HEK293 (cell line): ENCODE results near the gene PRKAR2B.

Source experiments
- CTCF ChIA-PET: fragments of 350-600 bp; formaldehyde crosslinking; extraction: SDS; loops from one replicate; lab custom pipeline; 2021; ENCODE audit warnings: antibody characterized with exemption; lab: Yijun Ruan, JAX
- POLR2A ChIA-PET: fragments of 300-600 bp; formaldehyde crosslinking; extraction: SDS; loops from one replicate; lab custom pipeline; 2020; ENCODE audit warnings: antibody characterized with exemption, inconsistent platforms; lab: Yijun Ruan, JAX
- H3K27ac ChIP-seq: fragments of 200-500 bp; sonication (Bioruptor generic); 2 replicates; pipeline ENCODE4 v1.5.1; 2014; ENCODE audit warnings: low read depth, low read length, control low read depth, inconsistent platforms; ENCODE audit errors: extremely low read depth
- H3K36me3 ChIP-seq, 2 experiments: fragments of 200-500 bp in 1 of 2; sonication (Bioruptor generic) in 1 of 2; 1 replicate in 1 of 2; 2 replicates in 1 of 2; pipeline ENCODE4 v1.5.1; 2014 to 2017; ENCODE audit warnings: inconsistent platforms in 2 of 2, low read length in 2 of 2; ENCODE audit not compliant: control insufficient read depth in 2 of 2, insufficient read depth in 1 of 2
- H3K4me1 ChIP-seq: fragments of 200-500 bp; sonication (Bioruptor generic); 2 replicates; pipeline ENCODE4 v1.5.1; 2014; ENCODE audit warnings: mild to moderate bottlenecking, low read length, inconsistent platforms; ENCODE audit not compliant: control insufficient read depth, insufficient read depth
- H3K4me3 ChIP-seq: 2 replicates; pipeline ENCODE4 v1.5.1; 2011; ENCODE audit warnings: low read depth, mild to moderate bottlenecking, control low read depth, low read length, moderate library complexity
- H3K9me3 ChIP-seq: fragments of 200-500 bp; sonication (Bioruptor generic); 2 replicates; pipeline ENCODE4 v1.5.1; 2014; ENCODE audit warnings: low read depth, low read length, inconsistent platforms; ENCODE audit not compliant: control insufficient read depth, insufficient read depth
- EGR2 ChIP-seq: fragments of 450-650 bp; formaldehyde crosslinking; IDR thresholded peaks from 2 replicates; pipeline ENCODE4 v1.5.1; 2016; ENCODE audit warnings: low read depth, missing biosample characterization, missing genetic modification characterization
- GFI1B ChIP-seq: fragments of 450-650 bp; formaldehyde crosslinking; IDR thresholded peaks from 2 replicates; pipeline ENCODE4 v1.5.1; 2016; ENCODE audit warnings: missing biosample characterization, missing genetic modification characterization
- KLF10 ChIP-seq: fragments of 450-650 bp; IDR thresholded peaks from 2 replicates; pipeline ENCODE4 v1.5.1; 2018; ENCODE audit warnings: missing biosample characterization, mild to moderate bottlenecking, missing genetic modification characterization
- OVOL3 ChIP-seq: fragments of 450-650 bp; formaldehyde crosslinking; IDR thresholded peaks from 2 replicates; pipeline ENCODE4 v1.5.1; 2016; ENCODE audit warnings: missing biosample characterization, missing genetic modification characterization
- SALL2 ChIP-seq: fragments of 450-650 bp; formaldehyde crosslinking; IDR thresholded peaks from 2 replicates; pipeline ENCODE4 v1.5.0; 2017; ENCODE audit warnings: missing biosample characterization, mild to moderate bottlenecking, missing genetic modification characterization, borderline replicate concordance
- SCRT1 ChIP-seq: fragments of 450-650 bp; formaldehyde crosslinking; IDR thresholded peaks from 2 replicates; pipeline ENCODE4 v1.5.1; 2016; ENCODE audit warnings: missing biosample characterization, missing genetic modification characterization, borderline replicate concordance
- SCRT2 ChIP-seq: fragments of 450-650 bp; formaldehyde crosslinking; IDR thresholded peaks from 2 replicates; pipeline ENCODE4 v1.5.1; 2016; ENCODE audit warnings: missing biosample characterization, missing genetic modification characterization
- SP7 ChIP-seq: fragments of 450-650 bp; formaldehyde crosslinking; IDR thresholded peaks from 2 replicates; pipeline ENCODE4 v1.5.1; 2016; ENCODE audit warnings: missing biosample characterization, missing genetic modification characterization
- YY1 ChIP-seq: fragments of 450-650 bp; formaldehyde crosslinking; IDR thresholded peaks from 2 replicates; pipeline ENCODE4 v1.5.1; 2018; ENCODE audit warnings: missing biosample characterization, missing genetic modification characterization
- ZBTB21 ChIP-seq: fragments of 450-650 bp; formaldehyde crosslinking; IDR thresholded peaks from 2 replicates; pipeline ENCODE4 v1.5.1; 2017; ENCODE audit warnings: missing biosample characterization, missing genetic modification characterization
- ZBTB26 ChIP-seq: fragments of 450-650 bp; formaldehyde crosslinking; optimal IDR thresholded peaks from 2 replicates; pipeline ENCODE3; 2016; ENCODE audit warnings: missing biosample characterization, mild to moderate bottlenecking, missing genetic modification characterization
- ZNF138 ChIP-seq: fragments of 450-650 bp; formaldehyde crosslinking; IDR thresholded peaks from 2 replicates; pipeline ENCODE4 v1.5.1; 2016; ENCODE audit warnings: missing biosample characterization, missing genetic modification characterization, borderline replicate concordance
- ZNF280D ChIP-seq: fragments of 450-650 bp; formaldehyde crosslinking; IDR thresholded peaks from 2 replicates; pipeline ENCODE4 v1.5.1; 2016; ENCODE audit warnings: missing biosample characterization, missing genetic modification characterization
- ZNF426 ChIP-seq: fragments of 450-650 bp; formaldehyde crosslinking; IDR thresholded peaks from 2 replicates; pipeline ENCODE4 v1.5.1; 2017; ENCODE audit warnings: missing biosample characterization, missing genetic modification characterization, mild to moderate bottlenecking, inconsistent platforms, moderate library complexity
- ZNF473 ChIP-seq: fragments of 450-650 bp; formaldehyde crosslinking; IDR thresholded peaks from 2 replicates; pipeline ENCODE4 v1.5.1; 2017; ENCODE audit warnings: missing biosample characterization, missing genetic modification characterization
- ZNF654 ChIP-seq: fragments of 450-650 bp; formaldehyde crosslinking; IDR thresholded peaks from 2 replicates; pipeline ENCODE4 v1.5.1; 2016; ENCODE audit warnings: low read depth, missing biosample characterization, missing genetic modification characterization
- ZNF677 ChIP-seq: fragments of 450-650 bp; IDR thresholded peaks from 2 replicates; pipeline ENCODE4 v1.5.0; 2018; ENCODE audit warnings: missing biosample characterization, mild to moderate bottlenecking, missing genetic modification characterization, moderate library complexity
- TF ChIP-seq, protein P1 (sequence below): fragments of 450-650 bp; formaldehyde crosslinking; IDR thresholded peaks from 2 replicates; pipeline ENCODE4 v1.5.1; 2017; ENCODE audit warnings: missing biosample characterization, missing genetic modification characterization
- TF ChIP-seq, protein P2 (sequence below): fragments of 450-650 bp; formaldehyde crosslinking; IDR thresholded peaks from 2 replicates; pipeline ENCODE4 v1.5.1; 2016; ENCODE audit warnings: missing biosample characterization, missing genetic modification characterization

Gene PRKAR2B

DNA sequence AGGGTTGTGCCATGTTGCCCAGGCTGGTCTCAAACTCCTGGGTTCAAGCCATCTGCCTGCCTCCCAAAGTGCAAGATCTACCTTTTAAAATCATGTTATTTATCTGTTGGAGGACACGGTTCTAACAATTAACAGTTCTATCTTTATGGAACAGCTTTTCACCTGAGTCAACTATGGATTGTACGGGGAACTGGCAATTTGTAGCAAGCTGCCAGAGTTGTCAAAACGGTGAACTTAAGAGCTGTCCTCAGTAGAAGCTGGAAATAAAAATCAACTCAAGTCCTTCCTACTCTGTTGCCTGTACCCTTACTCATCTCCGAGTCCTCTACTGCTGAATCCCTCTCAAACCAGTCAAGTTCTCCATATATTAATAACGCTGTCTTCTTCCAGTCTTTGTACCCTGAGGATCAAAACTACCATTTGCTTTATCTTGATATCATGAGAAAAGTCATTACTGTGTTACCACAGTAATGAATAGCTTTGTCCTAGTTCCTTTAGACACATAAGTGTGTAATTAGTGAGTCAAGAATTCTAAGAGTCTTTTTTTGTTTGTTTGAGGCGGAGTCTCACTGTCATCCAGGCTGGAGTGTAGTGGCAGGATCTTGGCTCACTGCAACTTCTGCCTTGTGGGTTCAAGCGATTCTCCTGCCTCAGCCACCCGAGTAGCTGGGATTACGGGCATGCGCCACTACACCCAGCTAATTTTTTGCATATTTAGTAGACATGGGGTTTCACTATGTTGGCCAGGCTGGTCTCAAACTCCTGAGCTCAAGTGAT is 152.5 kb downstream of the PRKAR2B start:
- Histone ChIP-seq H3K36me3 (peaks cover 0 to 30% of the 10 kb centered on the region in 2 experiments; a peak in 2 of 3 replicates), H3K4me1 (no peaks in the 10 kb centered on the region), H3K4me3 (no peak overlapping the region), H3K27ac (no peak overlapping the region), H3K9me3 (no peaks in the 10 kb centered on the region)
- TF ChIP-seq ZNF280D (tag by site-specific recombination) (no peak), SP7 (tag by site-specific recombination) (peak; percentile 61)
- ChIA-PET CTCF (no interaction called here), POLR2A (no interaction called here)

- ChIA-PET CTCF (interaction anchor here (0.6 to 1.3 kb wide), 2 partner anchors 10 to 339 kb away, joined by 3 to 8 read pairs; no protein-coding TSS in a partner anchor), POLR2A (no interaction called here)
- peaks cover 0 to 29% of the 10 kb centered on the region in 2 experiments; a peak in 2 of 3 replicates for H3K36me3 ChIP-seq
Observed at GRCh38 chr7:107201795-107202450, 157.4 kb downstream of the PRKAR2B start.

DNA sequence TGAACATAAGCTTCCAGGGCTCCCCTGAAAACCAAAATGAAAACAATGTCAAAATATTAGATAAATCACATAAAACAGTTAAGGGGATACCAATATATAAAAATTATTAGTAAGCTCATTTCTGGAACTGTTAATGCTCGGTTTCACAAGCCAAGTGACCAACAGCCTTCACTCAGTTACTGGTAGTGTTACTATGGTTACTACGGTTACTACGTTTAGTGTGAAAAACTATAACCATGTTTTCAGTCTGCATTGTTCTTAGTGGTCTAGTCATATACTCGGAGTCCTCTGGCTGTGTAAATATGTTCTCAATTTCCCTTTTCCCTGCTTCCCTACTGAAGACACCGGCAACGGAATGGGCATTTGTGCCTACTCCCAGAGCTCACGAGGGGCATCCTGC is 159.1 kb downstream of the PRKAR2B start:
- ChIA-PET POLR2A (no interaction called here), CTCF (interaction anchor here (0.6 to 1.3 kb wide), 2 partner anchors 298 to 440 kb away, joined by 3 to 5 read pairs; no protein-coding TSS in a partner anchor)
- H3K27ac ChIP-seq, result no peak overlapping the region
- H3K36me3 ChIP-seq, result peaks cover 0 to 33% of the 10 kb centered on the region in 2 experiments; a peak in 1 of 3 replicates
- H3K4me3 ChIP-seq, result no peak overlapping the region
- H3K4me1 ChIP-seq, result no peaks in the 10 kb centered on the region
- H3K9me3 ChIP-seq, result no peaks in the 10 kb centered on the region
- TF ChIP-seq ZNF473 (tag by site-specific recombination), result no peak
- TF ChIP-seq SALL2 (tag by site-specific recombination), result no peak
- TF ChIP-seq ZBTB26 (tag by site-specific recombination), result no peak
- TF ChIP-seq GFI1B (tag by site-specific recombination), result no peak
- TF ChIP-seq ZNF654, result no peak
- no peak for TF ChIP-seq OVOL3 (tag by site-specific recombination)
- TF ChIP-seq ZBTB21 (tag by site-specific recombination), result no peak
- no peak for TF ChIP-seq SCRT2
- TF ChIP-seq, protein P1, sequence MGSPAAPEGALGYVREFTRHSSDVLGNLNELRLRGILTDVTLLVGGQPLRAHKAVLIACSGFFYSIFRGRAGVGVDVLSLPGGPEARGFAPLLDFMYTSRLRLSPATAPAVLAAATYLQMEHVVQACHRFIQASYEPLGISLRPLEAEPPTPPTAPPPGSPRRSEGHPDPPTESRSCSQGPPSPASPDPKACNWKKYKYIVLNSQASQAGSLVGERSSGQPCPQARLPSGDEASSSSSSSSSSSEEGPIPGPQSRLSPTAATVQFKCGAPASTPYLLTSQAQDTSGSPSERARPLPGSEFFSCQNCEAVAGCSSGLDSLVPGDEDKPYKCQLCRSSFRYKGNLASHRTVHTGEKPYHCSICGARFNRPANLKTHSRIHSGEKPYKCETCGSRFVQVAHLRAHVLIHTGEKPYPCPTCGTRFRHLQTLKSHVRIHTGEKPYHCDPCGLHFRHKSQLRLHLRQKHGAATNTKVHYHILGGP (tag by site-specific recombination), result no peak
- no peak for TF ChIP-seq ZNF677
- no peak for TF ChIP-seq KLF10 (tag by site-specific recombination)
- TF ChIP-seq ZNF138, result no peak
- no peak for TF ChIP-seq ZNF426 (tag by site-specific recombination)
- no peak for TF ChIP-seq EGR2 (tag by site-specific recombination)

More at GRCh38 chr7:107201795-107202450, 157.4 kb downstream of the PRKAR2B start:
- TF ChIP-seq SCRT1 (tag by site-specific recombination), result no peak
- TF ChIP-seq, protein P2, sequence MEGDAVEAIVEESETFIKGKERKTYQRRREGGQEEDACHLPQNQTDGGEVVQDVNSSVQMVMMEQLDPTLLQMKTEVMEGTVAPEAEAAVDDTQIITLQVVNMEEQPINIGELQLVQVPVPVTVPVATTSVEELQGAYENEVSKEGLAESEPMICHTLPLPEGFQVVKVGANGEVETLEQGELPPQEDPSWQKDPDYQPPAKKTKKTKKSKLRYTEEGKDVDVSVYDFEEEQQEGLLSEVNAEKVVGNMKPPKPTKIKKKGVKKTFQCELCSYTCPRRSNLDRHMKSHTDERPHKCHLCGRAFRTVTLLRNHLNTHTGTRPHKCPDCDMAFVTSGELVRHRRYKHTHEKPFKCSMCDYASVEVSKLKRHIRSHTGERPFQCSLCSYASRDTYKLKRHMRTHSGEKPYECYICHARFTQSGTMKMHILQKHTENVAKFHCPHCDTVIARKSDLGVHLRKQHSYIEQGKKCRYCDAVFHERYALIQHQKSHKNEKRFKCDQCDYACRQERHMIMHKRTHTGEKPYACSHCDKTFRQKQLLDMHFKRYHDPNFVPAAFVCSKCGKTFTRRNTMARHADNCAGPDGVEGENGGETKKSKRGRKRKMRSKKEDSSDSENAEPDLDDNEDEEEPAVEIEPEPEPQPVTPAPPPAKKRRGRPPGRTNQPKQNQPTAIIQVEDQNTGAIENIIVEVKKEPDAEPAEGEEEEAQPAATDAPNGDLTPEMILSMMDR, result peak; percentile 32; the same call in 1 of the 2 replicates
- TF ChIP-seq ZNF654, result peak; percentile 52
- TF ChIP-seq YY1, result no peak
- peak; percentile 42; the same call in 1 of the 2 replicates for TF ChIP-seq SCRT2
- H3K4me3 ChIP-seq, result no peak overlapping the region
- H3K27ac ChIP-seq, result no peak overlapping the region
- no peaks in the 10 kb centered on the region for H3K9me3 ChIP-seq
- no peaks in the 10 kb centered on the region for H3K4me1 ChIP-seq
